GM12872 (cell line): ENCODE results near the gene PGAP1.

Experiments
- CTCF ChIP-seq: IDR thresholded peaks from 3 replicates; pipeline ENCODE4 v1.5.1; 2011; ENCODE audit warnings: low read depth, mild to moderate bottlenecking, low read length, moderate library complexity; ENCODE audit not compliant: insufficient read depth

The PGAP1 gene

GRCh38 chr2:196849895-196850294, 76.6 kb downstream of the PGAP1 start:
- peak; percentile 30; the same call in 1 of the 3 replicates for TF ChIP-seq CTCF

- TF ChIP-seq CTCF = no peak
Observed at GRCh38 chr2:196846295-196846694, 80.2 kb downstream of the PGAP1 start.

DNA sequence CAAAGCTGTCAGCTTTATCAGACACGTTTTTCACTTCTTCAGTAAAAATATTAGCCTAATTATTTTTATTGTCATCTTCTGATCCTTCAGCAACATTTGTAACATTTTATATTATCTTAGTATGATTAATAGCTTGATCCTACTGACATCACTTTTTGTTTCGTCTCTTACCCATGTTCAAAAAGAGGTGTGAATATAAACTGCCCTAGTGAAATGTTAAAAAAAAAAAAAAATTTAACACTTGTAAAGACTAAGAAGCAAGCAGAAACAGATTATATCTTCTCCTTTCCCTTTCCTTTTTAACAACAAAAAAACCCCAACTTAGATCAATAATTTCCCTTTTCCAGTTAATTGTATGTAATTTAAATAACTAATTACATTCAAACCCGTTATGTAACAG, 81.1 kb downstream of the PGAP1 start:
- TF ChIP-seq CTCF = no peak

DNA sequence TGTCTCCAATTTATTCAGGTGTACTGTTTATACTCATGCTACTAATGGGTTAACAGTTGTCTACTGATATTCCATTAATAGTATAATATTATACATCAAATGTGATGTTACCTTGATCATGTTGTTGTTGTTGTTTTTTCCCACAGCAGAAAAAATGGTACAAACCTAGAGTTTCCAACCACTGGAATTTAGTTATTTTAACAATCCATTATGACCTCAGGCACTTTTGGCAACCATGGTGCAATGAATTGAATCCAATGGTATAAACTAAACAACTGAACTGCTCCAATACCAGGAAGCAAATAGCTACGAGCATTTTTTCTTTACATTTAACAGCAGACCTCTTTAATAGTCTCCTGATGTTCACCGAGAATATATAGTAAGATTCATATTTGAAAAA, 86.3 kb downstream of the PGAP1 start:
- TF ChIP-seq CTCF = no peak

GRCh38 chr2:196839574-196839973, 86.9 kb downstream of the PGAP1 start:
- no peak for TF ChIP-seq CTCF

DNA sequence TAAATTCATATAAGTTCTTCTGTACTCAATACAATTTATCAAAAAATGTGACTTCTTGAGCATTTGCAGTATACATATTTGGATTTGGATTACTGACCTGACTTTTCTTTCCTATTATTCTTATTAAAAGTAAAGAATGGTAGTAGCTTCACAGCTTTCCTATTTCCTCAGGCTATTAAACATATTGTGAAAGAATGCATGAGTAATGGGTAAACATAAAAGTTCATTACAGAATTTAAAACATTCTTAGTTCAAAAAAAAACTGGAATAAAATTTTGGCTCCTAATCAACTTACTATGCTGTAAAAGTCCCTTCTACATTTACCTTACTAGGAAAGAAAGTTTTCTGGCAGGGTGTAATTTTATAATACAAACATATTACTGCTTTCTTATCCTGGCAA, 90.1 kb downstream of the PGAP1 start:
- TF ChIP-seq CTCF = no peak

DNA sequence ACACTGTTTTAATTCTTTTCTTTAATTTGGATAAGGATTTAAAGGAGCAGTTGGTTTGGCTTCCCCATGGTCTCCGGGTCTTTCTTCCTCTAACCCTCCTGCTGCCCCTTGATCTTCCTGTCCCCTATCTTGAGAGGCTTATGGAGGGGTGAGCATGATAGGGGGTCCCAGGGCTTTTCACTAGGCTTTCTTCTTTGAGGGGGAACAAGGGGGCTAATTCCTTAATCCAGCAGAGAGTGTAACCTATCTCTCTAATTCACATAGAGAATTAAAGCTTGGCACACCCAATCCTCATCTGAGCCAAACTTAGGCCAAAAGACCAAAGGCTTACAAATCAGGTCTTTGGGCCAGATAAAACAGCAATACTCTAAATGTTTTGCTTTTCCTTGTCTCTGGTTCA, 95.8 kb downstream of the PGAP1 start:
- TF ChIP-seq CTCF = no peak

- TF ChIP-seq CTCF = no peak
Observed at GRCh38 chr2:196827356-196827755, 99.2 kb downstream of the PGAP1 start.
